GM19438 (cell line): ENCODE measurements around the gene MAML2.

Source experiments
- ATAC-seq: cut with Tn5 transposase; IDR thresholded peaks from one replicate; pipeline ENCODE4 v1.9.1; 2021; ENCODE audit warnings: low read depth; ENCODE audit not compliant: unreplicated experiment

MAML2 gene

DNA sequence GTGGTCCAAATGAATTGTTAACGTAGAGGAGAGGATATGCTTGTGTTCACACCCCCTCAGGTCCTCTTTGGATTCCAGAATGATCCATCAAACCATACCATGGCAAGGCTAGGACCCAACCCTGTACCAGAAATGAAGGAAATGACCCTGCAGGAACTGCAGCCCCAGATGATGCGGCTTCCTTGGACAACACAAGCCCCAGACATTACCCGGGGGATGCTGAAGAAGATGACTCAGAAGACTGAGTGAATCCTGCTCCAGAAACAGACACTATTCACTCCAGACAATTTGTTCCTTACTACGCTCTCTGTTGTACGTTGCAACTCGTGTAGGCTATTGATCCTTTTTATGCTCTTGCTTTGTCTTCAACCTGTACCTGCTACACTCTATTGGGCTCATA lies 403.9 kb downstream of the MAML2 start:
- ATAC-seq: no peak

DNA sequence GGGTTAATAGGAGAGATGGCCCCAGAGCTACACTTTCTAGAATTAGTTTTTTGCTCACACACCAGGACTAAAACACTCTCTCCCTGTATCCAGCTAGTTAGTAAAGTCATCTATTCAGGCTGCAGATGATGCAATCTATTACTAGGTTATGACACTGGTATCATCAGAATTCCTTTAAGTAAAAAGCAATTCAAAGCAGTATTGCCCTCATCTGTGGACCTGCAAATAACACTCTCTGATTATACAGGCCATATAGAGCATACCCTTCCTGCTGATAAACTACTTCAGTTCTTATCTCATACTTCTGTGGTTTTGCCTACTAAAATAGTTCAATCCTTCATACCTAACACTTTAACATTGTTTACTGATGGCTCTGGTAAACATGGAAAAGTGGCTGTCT lies 405.6 kb downstream of the MAML2 start:
- no peak for ATAC-seq

DNA sequence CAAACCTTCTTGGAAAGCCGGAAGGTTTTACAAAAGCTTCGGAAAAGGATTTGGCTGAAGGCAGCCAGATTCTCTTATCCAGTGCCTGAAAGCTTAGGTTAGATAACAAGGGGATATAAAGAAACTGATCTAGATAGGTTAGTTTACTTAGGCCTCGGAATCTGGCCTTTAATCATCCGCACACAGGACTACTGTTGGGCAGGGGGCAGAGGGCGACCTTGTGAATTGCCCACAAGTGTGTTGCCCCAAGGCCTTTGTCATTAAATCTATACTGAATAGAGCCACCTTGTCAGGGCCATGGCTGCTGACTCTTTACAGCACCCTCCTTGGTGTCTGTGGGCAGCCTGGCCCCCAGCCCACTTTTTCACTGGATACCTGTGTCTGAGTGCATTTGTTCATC lies 409.4 kb downstream of the MAML2 start:
- ATAC-seq: no peak

DNA sequence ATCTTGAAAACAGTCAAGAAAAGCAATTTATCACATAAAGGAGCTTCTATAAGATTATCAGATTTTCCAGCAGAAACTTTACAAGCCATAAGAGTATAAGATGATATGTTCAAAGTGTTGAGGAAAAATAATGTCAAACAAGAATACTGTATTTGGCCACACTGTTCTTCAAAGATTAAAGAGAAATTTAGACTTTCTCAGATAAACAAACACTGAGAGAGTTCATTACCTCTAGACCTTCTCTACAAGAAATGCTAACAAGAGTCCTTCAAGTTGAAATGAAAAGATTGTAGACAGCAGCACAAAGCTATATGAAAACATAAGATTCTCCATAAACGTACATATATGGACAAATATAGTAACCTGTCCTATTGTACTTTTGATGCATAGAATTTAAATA lies 411.1 kb downstream of the MAML2 start:
- no peak for ATAC-seq

DNA sequence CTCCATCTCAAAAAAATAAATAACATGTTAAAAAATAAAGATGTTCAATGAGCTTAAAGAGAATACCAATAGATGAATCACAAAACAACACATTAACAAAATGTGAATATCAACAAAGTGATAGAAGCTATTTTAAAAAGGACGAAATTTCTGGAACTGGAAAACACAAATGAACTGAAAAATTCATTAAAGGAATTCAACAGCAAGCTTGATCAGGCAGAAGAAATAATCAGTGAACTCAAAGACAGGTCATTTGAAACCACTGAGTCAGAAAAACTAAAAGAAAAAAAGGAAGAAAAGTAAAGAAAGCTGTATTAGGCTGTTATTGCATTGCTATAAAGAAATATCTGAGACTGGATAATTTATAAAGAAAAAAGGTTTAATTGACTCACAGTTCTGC lies 412.0 kb downstream of the MAML2 start:
- ATAC-seq: no peak

DNA sequence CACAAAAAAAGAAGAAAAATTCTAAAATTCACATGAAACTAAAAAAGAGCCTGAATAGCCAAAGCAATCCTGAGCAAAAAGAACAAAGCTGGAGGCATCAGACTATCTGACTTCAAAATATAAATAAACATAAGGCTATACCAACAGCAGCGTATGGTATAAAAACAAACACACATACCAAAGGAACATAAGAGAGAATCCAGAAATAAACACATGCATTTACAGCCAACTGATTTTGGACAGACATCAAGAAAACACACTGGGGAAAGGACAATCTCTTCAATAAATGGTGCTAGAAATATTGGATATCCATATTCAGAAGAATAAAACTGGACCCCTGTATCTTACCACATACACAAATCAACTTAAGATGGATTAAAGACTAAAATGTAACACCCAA lies 416.3 kb downstream of the MAML2 start:
- no peak for ATAC-seq
